Esophagus squamous epithelium (tissue), 4 donors: ENCODE measurements around the gene CHCHD3.

Experiments used
- CTCF ChIP-seq, 6 experiments: fragments of 450-650 bp in 4 of 6; fragments of 200-600 bp in 2 of 6; sonication (generic) in 2 of 6; IDR thresholded peaks; one replicate each; pipeline ENCODE4 v1.5.1; 2016 to 2019; ENCODE audit warnings: antibody characterized with exemption in 6 of 6, mild to moderate bottlenecking in 4 of 6, moderate library complexity in 4 of 6
- POLR2A ChIP-seq, 4 donors: fragments of 450-650 bp; IDR thresholded peaks; one replicate each; pipeline ENCODE4 v1.6.1; 2017; ENCODE audit warnings: antibody characterized with exemption in 4 of 4, mild to moderate bottlenecking in 4 of 4, moderate library complexity in 3 of 4

GRCh38 chr7:132943645-132944044, 138.2 kb downstream of the CHCHD3 start:
- no peak for TF ChIP-seq POLR2A (IDR thresholded peaks at IDR 0.05)
- TF ChIP-seq CTCF (IDR thresholded peaks at IDR 0.05) = no peak
